Bronchial epithelial cell (primary cell): Measurements from ENCODE around the gene TTL. TPM values are rescaled to one million over a fixed set of nuclear protein-coding genes. Genes with fewer than 3 reads are reported as not detected.
"Not testable (repeated sequence)": the region's sequence is repeated elsewhere in the genome, so short reads cannot be mapped to it uniquely, and the experiment has no call there.

Experiments used
- DNase-seq: peaks from one replicate; pipeline ENCODE4 v3.0.0-alpha.2; 2010; ENCODE audit warnings: low read depth
- FAIRE-seq: peaks from 2 replicates; lab custom pipeline; 2011; peaks lifted over from hg19 to GRCh38; lab: Jason Lieb, UNC
- H3K27me3 ChIP-seq: 2 replicates; pipeline ENCODE4 v1.5.1; 2011; ENCODE audit warnings: low read length; ENCODE audit not compliant: control insufficient read depth, insufficient read depth
- H3K36me3 ChIP-seq: 2 replicates; pipeline ENCODE4 v1.5.1; 2011; ENCODE audit warnings: low read length; ENCODE audit not compliant: control insufficient read depth, insufficient read depth
- H3K4me3 ChIP-seq: 2 replicates; pipeline ENCODE4 v1.5.1; 2011; ENCODE audit warnings: mild to moderate bottlenecking, low read depth, low read length, control low read depth
- CTCF ChIP-seq: IDR thresholded peaks from 2 replicates; pipeline ENCODE4 v1.5.1; 2011; ENCODE audit warnings: mild to moderate bottlenecking, moderate library complexity, low read length, control low read depth, inconsistent platforms; ENCODE audit not compliant: insufficient read depth, severe bottlenecking
- total RNA-seq: library from RNA; depleted of rRNA; stranded (reverse); fragments of >200 nt; gene quantifications from 2 replicates; pipeline ENCODE4 v1.2.1, GENCODE V29; 2014

Gene TTL
- total RNA-seq, 1 donor from 2014 or later = 26.6 TPM

DNA sequence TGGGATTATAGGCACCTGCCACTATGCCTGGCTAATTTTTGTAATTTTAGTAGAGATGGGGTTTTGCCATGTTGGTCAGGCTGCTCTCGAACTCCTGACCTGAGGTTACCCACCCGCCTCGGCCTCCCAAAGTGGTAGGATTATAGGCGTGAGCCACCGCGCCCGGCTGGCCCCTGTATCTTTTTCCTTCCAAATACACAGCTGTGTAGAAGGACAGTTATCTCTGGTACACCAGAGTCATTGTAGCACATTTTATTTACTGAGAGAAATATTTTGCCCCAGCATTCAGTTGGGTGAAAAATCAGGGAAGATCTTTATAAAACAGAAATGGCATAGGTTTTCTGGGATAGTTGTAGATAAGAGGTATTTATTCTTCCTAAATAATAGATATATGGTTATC, 36.9 kb downstream of the TTL start:
- peaks cover 13% of the 10 kb centered on the region for H3K36me3 ChIP-seq
- no peak for TF ChIP-seq CTCF
- H3K27me3 ChIP-seq = no peaks in the 10 kb centered on the region
- H3K4me3 ChIP-seq = no peak overlapping the region
- no peak for FAIRE-seq
- DNase-seq = no peak

- no peak for DNase-seq
- Histone ChIP-seq H3K4me3 (no peak overlapping the region), H3K36me3 (peaks cover 13% of the 10 kb centered on the region), H3K27me3 (no peaks in the 10 kb centered on the region)
- FAIRE-seq = no peak
- TF ChIP-seq CTCF = no peak
Observed at GRCh38 chr2:112519506-112519905, 37.5 kb downstream of the TTL start.

GRCh38 chr2:112520234-112520783, 38.4 kb downstream of the TTL start:
- TF ChIP-seq CTCF = no peak
- no peak for DNase-seq
- peak; percentile 80 for FAIRE-seq
- Histone ChIP-seq H3K27me3 (no peaks in the 10 kb centered on the region), H3K36me3 (peaks cover 13% of the 10 kb centered on the region), H3K4me3 (no peak overlapping the region)

DNA sequence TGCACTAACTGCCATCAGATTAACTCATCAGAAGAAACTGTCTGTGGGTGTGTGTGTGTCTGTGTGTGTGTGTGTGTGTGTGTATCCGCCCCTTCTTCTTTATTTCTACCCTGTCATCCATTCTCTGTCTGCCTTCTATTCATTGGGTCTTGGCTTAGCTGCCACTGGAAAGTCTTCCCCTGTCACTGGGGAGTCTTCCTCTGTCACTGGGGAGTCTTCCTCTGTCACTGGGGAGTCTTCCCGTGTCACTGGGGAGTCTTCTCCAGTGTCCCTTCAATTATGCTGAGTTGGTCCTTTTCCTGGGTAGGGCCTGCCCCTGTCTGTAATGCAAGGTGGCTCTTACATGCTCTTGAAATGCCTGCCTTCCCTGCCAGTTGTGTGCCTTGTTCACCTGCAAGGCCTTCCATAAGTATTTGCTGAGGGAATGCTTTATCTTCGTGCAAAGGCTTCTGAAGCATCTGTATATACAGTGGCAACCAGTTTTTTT, 41.4 kb downstream of the TTL start:
- H3K27me3 ChIP-seq = no peaks in the 10 kb centered on the region
- DNase-seq (no peak), FAIRE-seq (no peak)
- no peak overlapping the region for H3K4me3 ChIP-seq
- H3K36me3 ChIP-seq = peaks cover 14% of the 10 kb centered on the region
- no peak for TF ChIP-seq CTCF

DNA sequence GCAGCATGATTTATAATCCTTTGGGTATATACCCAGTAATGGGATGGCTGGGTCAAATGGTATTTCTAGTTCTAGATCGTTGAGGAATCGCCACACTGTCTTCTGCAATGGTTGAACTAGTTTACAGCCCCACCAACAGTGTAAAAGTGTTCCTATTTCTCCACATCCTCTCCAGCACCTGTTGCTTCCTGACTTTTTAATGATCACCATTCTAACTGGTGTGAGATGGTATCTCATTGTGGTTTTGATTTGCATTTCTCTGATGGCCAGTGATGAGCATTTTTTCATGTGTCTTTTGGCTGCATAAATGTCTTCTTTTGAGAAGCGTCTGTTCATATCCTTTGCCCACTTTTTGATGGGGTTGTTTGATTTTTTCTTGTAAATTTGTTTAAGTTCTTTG, 42.3 kb downstream of the TTL start:
- not testable (repeated sequence) for FAIRE-seq, H3K4me3 ChIP-seq, DNase-seq, H3K27me3 ChIP-seq
- H3K36me3 ChIP-seq = peaks cover 23% of the 10 kb centered on the region

DNA sequence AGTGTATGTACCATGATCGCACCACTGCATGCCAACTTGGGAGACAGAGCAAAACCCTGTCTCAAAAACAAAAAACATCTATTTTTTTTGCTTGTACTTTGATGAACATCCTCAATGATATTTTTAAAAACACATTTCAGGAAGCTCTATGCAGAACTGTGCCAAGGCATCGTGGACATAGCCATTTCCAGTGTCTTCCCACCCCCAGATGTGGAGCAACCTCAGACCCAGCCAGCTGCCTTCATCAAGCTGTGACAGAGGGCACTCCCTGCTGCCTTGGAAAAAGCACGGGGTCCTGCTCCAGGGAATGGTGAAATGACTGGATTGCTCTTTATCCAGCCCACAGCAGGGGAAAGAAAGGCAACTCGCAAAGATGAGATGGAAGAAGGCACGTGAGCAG, 46.6 kb downstream of the TTL start:
- peaks cover 11% of the 10 kb centered on the region for H3K36me3 ChIP-seq
- no peak for TF ChIP-seq CTCF
- no peak for FAIRE-seq
- H3K4me3 ChIP-seq = no peak overlapping the region
- no peaks in the 10 kb centered on the region for H3K27me3 ChIP-seq
- no peak for DNase-seq
